Esophagus squamous epithelium (tissue), 4 donors: Measurements from ENCODE around the gene OGFR.

Experiments
- CTCF ChIP-seq, 6 experiments: fragments of 450-650 bp in 4 of 6; fragments of 200-600 bp in 2 of 6; sonication (generic) in 2 of 6; IDR thresholded peaks; one replicate each; pipeline ENCODE4 v1.5.1; 2016 to 2019; ENCODE audit warnings: antibody characterized with exemption in 6 of 6, mild to moderate bottlenecking in 4 of 6, moderate library complexity in 4 of 6
- POLR2A ChIP-seq, 4 donors: fragments of 450-650 bp; IDR thresholded peaks; one replicate each; pipeline ENCODE4 v1.6.1; 2017; ENCODE audit warnings: antibody characterized with exemption in 4 of 4, mild to moderate bottlenecking in 4 of 4, moderate library complexity in 3 of 4

GRCh38 chr20:62855120-62855519, 50.5 kb downstream of the OGFR start:
- no peak for TF ChIP-seq CTCF (IDR thresholded peaks at IDR 0.05)
- TF ChIP-seq POLR2A (IDR thresholded peaks at IDR 0.05), result no peak
